AG09309 (cell line): Measurements from ENCODE around the gene ANKS3.
A peak's percentile ranks its signal among the peaks of the same experiment; 100 is the strongest.
"Not testable (repeated sequence)": the region's sequence is repeated elsewhere in the genome, so short reads cannot be mapped to it uniquely, and the experiment has no call there.

ENCODE experiments used
- DNase-seq: peaks from one replicate; pipeline ENCODE4 v3.0.0-alpha.2; 2010; ENCODE audit warnings: low read depth
- H3K4me3 ChIP-seq: 2 replicates; pipeline ENCODE4 v1.5.1; 2011; ENCODE audit warnings: mild to moderate bottlenecking, low read depth, low read length, moderate library complexity; ENCODE audit not compliant: control insufficient read depth
- TF ChIP-seq, protein P1 (sequence below): IDR thresholded peaks from 2 replicates; pipeline ENCODE4 v1.5.1; 2011; ENCODE audit warnings: mild to moderate bottlenecking, low read depth, low read length, inconsistent platforms; ENCODE audit not compliant: insufficient read depth, control insufficient read depth; ENCODE audit errors: missing control alignments

Gene ANKS3

DNA sequence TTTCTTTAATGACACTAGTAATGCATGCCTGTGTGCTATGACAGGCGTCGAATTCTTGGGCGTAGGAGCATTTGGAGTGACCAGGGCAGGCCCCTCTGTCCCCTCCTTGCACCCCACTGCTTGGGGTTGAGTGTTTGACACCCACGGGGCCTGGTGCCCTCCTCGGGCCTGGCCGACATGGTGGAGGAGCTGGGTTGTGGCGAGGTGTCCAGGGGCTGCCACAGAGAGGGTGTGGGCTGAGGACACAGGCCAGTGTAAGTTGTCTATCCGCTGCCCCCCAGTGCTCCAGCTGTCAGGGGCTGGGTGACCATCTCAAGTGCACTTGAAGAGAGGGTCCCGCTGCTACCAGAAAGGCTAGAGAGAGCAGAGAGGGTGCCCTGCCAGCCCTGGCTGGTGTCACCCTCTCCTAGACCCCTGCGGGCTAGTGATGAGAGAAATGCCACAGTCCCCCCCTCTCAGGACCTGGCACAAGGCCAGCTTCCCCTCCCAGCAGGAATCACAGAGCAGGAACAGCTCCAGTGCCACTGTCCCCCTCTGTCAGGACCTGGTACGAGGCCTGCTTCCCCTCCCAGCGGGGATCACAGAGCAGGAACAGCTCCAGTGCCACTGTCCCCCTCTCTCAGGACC lies 79.0 kb downstream of the ANKS3 start:
- TF ChIP-seq, protein P1, sequence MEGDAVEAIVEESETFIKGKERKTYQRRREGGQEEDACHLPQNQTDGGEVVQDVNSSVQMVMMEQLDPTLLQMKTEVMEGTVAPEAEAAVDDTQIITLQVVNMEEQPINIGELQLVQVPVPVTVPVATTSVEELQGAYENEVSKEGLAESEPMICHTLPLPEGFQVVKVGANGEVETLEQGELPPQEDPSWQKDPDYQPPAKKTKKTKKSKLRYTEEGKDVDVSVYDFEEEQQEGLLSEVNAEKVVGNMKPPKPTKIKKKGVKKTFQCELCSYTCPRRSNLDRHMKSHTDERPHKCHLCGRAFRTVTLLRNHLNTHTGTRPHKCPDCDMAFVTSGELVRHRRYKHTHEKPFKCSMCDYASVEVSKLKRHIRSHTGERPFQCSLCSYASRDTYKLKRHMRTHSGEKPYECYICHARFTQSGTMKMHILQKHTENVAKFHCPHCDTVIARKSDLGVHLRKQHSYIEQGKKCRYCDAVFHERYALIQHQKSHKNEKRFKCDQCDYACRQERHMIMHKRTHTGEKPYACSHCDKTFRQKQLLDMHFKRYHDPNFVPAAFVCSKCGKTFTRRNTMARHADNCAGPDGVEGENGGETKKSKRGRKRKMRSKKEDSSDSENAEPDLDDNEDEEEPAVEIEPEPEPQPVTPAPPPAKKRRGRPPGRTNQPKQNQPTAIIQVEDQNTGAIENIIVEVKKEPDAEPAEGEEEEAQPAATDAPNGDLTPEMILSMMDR = no peak
- DNase-seq = no peak
- no peak overlapping the region for H3K4me3 ChIP-seq

DNA sequence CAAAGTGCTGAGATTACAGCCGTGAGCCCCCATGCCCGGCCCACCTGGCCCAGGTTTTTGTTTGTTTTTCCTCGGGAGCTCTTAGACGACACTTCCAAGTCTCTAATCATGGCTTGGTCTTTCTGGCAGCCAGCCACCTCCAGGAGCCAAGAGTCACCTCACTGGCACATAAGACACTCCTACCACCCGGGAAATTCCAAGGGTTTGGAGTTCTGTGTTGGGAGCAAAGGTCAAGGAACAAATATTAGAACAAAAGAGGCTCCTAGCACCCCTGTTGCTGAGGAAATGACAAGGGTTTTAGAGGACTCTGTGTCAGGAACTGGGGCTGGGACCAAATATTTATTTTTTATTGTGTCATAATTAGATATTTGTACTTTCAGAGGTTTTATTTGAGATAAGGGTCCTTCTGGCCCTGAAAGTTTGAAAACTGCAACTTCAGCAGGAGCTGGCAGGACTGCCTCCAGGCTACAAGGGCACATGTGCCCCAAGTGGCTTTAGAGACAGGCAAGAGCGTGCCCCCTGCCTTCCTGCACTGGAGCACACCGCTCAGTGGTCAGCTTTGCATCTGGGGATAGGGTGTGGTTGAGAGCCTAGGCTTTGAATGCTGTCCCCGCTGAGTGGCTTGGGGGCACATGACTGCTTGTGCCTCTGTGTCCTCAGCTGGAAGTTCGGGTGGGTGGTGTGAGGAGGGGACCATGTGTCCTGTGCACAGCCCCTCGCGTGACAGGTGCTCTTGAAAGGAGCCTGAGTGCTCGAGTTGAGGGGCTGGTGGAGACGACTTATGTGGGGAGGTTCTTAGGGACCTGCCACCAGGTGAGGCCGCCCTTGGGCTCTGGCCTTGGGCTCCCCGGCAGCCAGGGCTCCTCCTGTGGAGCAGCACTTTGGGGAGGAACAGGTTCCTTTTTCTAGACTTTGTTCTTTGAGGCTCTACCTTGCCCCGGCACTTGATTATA lies 79.8 kb downstream of the ANKS3 start:
- TF ChIP-seq, protein P1 = no peak
- H3K4me3 ChIP-seq = no peak overlapping the region
- no peak for DNase-seq

DNA sequence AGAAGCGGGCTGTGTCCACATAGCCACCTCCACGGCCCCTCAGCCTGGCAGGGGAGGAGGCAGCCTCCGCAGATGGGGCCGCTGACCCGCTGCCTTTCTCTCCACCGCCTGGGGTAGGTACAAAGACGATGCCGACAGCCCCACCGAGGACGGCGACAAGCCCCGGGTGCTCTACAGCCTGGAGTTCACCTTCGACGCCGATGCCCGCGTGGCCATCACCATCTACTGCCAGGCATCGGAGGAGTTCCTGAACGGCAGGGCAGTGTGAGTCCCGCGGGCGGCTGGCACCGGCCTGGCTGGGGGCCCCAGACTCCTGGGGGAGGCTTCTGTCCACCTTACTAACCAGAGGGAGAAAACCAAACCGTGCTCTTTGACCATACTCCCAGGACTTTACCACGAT lies 81.5 kb downstream of the ANKS3 start:
- TF ChIP-seq, protein P1 = no peak
- DNase-seq = no peak
- H3K4me3 ChIP-seq = no peak overlapping the region

DNA sequence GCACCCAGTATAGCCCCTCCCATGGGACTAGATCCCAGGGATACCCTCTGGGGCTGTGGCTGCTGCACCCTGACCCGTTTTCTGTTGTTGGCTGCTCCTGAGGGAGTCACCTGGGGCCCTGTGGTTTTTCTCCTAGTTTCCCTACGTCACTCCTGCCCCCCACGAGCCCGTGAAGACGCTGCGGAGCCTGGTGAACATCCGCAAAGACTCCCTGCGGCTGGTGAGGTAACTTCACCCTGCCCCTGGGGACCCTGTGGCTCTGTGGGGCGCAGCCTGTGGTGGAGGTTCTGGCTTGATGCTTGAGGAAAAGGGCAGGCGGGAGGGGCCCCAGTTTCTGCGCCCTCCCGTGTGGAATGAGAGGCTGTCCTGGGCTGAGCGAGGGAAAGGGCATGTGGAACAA lies 82.2 kb downstream of the ANKS3 start:
- TF ChIP-seq, protein P1 = no peak

DNA sequence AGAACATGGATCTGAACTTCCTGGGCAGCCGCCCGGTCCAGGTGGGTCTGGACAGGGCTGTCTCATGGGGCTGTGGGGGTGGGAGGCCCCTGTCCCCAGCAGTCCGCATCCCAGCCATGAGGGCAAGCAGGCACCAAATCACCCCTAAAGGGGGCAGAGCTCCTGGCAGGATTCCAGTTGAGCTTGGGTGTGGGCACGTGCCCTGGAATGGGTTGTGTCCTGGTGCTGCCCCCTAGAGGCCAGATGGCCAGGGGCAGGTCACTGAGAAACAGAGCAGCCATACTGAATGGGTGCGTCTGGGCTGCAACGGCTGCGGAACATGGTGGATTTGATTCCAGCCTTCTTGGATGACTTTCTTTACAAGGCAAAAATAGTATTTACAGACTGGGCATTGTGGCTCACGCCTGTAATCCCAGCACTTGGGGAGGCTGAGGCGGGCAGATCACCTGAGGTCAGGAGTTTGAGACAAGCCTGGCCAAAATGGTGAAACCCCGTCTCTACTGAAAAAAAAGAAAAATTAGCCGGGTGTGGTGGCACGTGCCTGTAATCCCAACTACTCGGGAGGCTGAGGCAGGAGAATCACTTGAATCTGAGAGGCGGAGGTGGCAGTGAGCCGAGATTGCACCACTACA lies 83.5 kb downstream of the ANKS3 start:
- not testable (repeated sequence) for DNase-seq, H3K4me3 ChIP-seq
- TF ChIP-seq, protein P1 = peak; percentile 74

More for the DNA sequence above, 82.2 kb downstream of the ANKS3 start:
- no peak for DNase-seq
- no peak overlapping the region for H3K4me3 ChIP-seq

DNA sequence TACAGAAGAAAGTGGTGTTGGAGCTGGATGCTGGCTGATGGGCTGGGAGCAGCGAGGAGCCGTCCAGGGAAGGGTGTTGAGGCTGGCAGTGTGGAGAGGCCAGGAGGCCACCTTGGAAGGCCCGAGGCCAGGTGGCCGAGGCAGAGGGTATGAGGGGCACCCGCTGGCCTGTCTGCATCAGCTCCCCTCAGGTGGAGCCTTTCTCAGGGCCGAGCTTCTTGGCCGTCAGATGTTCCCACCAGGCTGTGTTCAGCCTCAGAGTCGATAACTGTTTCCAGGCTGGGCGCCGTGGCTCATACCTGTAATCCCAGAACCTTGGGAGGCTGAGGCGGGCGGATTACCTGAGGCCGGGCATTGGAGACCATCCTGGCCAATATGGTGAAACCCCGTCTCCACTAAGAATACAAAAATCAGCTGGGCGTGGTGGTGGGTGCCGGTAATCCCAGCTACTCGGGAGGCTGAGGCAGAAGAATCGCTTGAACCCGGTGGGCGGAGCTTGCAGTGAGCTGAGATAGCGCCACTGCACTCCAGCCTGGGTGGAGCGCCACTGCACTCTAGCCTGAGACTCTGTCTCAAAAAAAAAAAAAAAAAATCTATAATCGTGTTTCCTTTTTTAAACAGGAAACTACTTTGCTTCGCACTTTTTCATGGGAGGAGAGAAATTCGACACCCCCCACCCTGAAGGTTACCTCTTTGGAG lies 84.2 kb downstream of the ANKS3 start:
- TF ChIP-seq, protein P1 = no peak
- no peak overlapping the region for H3K4me3 ChIP-seq
- DNase-seq = no peak
